Pulmonary artery endothelial cell (primary cell): ENCODE measurements around the gene NR0B1. TPM values are rescaled to one million over a fixed set of nuclear protein-coding genes. Genes with fewer than 3 reads are reported as not detected.
A peak's percentile ranks its signal among the peaks of the same experiment; 100 is the strongest.

Experiments used
- DNase-seq: peaks from one replicate; pipeline ENCODE4 v3.0.0-alpha.2; 2011; ENCODE audit warnings: low read depth, low spot score
- total RNA-seq: library from RNA; depleted of rRNA; stranded (reverse); fragments of >200 nt; gene quantifications from 2 replicates; pipeline ENCODE4 v1.2.3, GENCODE V29; 2014

NR0B1 gene
- not detected in 2 replicates for total RNA-seq

DNA sequence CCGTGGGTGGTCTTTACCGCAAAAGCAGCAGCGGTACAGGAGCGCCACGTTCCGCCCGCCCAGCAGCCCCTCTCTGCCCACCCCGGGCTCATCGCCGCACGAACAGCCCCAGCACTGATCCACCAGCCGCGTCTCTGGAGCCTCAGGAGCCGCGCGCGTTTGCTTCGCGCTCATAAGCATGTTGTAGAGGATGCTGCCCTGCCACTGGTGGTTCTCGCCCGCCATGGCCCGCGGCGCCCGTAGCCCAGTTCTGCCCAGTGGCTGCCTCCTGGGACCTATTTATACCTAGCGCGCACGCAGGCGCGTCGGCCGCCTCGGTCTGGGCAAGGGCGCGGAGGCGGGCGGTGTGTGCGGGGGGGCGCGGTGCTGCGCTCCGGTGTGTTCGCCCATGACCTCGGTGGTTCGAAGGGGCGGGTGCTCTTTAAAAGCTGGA, at the start of gene NR0B1:
TSS of gene NR0B1 (minus strand) at position 252 of the 433 bp plus-strand sequence. CDS start at position 225, 27 bp downstream.
- DNase-seq, result no peak

GRCh38 chrX:30349946-30350345, 40.8 kb upstream of the NR0B1 start:
- no peak for DNase-seq

- no peak for DNase-seq
Measured at GRCh38 chrX:30343206-30343605, 34.0 kb upstream of the NR0B1 start.

DNA sequence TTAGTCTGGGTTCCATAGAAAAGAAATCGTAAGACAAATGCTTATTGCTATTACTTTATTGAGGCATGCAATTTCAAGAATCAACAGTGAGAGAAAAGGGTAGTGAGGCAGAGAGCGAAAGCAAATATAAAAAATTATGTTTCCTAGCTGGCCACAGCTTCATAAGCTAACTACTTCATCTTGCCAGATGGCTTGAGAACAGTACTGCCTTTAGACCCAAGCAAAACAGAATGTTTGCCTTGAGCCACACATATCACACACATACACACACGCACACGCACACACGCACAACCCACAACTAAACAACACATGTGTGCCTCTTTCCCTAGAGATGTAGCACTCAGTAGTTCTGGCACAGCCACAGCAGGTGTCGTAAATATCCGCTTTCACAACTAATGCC, 31.6 kb upstream of the NR0B1 start:
- no peak for DNase-seq

DNA sequence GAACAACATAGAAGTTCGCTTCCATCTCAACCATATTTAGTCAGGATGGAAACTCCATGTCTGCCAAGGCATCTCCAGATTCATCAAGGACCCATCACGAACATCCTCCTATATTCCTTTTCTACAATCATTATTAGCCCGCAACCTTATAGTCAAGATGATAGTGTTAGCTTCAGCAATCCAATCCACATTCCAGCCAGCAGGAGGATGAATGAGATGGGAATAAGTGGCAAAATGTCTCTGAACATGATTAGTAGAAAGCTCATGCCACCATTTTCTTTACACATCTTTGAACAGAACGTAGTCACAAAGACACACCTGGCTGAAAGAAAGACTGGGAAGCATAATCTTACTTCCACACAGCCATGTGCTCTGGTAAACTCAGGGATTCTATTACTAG, 18.6 kb upstream of the NR0B1 start:
- no peak for DNase-seq

DNA sequence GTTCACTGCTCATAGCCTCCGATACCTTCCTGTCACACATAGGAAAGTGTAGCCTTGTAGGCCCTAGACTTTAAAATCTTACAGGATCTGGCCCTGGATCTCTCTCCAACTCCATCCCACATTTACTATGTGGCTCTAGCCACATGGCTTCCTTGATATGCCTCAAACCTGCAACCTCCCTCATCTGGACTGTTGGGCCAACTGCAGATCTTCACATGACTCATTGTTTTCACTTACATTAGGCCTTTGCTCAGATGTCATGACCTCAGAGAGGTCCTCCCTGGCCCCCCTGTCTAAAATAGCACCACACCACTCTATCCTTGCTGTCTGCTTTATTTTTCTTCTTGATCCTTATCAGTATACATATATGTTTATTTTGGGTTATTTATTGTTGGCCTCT, 8.1 kb upstream of the NR0B1 start:
- DNase-seq, result no peak

DNA sequence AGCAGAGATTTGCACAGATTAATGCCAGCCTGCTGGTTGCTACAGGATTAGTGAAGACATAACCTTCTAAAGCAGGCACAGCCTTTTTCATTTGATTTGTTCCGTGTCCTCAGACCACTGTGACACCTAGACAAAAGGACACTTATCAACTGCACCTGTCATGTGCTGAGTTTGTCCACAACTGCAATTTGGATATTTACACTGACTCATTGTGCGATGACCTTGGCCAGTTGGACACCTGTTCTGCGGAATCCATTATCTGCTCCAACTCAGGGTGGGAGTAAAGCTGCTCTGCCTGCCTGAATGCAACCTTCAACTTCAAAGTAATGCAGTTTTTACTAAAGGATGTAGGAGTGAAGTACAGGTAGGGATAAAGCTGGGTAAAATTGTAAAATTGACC, 4.1 kb upstream of the NR0B1 start:
- no peak for DNase-seq

DNA sequence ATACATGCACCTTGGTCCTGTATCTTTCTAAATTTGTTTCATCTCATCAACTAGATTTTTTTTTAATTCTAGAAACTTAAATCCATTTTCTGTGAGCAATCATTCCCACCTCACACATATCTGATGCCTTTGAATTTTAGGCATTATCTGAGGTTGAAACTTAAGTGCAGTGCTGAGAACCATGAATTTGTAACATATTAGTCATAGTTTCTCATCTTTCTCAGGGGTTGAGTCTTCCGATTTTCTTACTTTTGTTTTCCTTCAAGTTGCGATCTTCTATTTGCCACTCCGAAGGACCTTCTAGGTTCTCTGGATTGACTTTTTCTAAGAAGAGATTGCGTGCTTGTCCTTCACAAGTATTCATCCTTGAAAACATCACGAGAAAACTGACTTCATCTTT, 3.7 kb upstream of the NR0B1 start:
- no peak for DNase-seq

GRCh38 chrX:30310429-30311206, 1.4 kb upstream of the NR0B1 start:
- DNase-seq, result no peak

DNA sequence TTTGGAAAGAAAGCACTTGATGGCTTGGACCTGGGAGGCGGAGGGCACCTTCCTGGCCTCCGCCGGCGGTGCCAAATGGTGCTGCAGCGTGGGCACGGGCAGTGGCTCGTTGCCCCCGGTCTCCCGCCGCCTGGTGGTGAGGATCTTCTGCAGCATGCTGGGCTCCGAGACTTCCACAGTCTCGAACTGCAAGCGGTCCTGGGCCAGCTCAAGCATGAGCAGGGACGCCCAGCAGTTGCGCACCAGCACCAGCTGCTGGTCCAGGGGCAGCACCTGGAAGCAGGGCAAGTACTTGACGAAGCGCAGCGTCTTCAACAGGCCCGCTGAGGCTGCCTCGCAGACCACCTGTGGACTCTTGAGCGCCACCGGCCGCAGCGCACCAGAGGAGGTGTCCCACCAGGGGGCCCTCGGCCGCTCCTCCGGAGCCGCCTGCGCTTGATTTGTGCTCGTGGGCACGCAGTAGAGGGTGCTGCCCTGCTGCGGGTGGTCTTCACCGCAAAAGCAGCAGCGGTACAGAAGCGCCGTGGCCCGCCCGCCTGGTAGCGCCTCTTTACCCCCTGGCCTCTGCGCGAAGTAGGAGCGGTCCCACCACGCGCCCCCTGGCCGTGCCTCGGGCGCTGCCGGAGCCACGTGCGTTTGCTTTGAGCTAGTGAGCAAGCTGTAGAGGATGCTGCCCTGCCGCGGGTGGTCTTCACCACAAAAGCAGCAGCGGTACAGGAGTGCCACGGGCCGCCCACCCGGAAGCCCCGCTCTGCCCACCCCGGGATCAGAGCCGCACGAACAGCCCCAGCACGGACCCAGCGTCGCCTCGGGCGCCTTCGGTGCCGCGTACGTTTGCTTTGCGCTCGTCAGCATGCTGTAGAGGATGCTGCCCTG, 689 bp downstream of the NR0B1 start:
- no peak for DNase-seq

DNA sequence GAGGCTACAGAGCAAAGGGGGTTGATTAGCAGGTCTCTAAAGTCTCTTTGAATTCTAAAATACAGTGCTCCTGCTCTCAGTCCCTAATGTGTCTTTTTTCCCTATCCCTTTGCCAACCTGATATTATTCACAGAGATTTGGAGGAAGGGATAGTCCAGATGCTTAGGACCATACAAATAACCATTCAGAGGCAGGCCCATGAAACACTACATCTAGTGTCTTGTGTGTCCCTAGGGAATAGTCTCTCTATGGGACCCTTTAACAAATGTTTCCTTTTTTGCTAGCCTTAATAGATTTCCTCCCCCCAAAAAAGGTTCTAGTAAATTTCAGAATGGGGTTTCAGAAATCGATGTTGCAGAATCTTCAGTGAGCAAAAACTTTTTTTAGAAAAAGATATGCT, 1.7 kb downstream of the NR0B1 start:
- no peak for DNase-seq

- DNase-seq, result no peak
Measured at GRCh38 chrX:30304866-30305265, 4.3 kb downstream of the NR0B1 start.

DNA sequence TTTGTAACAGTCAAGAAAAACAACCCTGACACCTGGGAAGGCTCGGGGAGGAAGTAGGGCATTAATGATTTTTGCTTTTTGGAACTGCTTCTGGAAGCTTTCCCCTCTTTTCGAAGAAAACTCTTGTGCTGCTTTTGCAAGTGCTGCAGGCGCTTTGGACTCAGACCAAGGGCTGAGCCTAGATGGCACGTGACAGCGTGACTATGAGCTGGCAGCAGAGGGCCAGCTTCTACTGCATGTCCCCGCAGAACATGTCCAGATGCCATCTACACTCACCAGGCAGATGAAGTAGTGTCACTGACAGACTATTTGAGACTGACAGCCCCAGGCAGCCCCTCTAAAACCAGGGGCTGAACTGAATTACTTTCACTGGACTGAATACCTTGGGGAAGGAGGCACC, 6.2 kb downstream of the NR0B1 start:
- no peak for DNase-seq

DNA sequence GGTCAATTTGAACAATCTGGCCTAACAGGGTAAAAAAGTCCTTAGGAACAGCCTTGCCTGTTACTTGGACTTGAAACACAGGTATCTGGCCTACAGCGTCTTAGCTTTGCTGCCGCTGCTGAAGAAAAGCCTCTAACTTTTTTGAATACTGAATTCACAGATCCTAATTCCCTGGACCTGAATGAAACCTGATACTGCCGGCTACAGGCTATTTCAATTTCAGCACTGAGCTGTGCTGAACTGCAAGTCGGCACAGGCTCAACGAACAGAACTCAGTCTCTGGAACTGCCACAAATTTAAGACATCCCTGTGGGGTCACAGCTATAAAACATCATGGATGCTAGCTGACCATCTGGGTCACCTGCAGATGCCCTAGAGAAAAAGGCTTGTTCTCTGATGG, 7.2 kb downstream of the NR0B1 start:
- DNase-seq, result no peak

GRCh38 chrX:30301208-30301607, 8.0 kb downstream of the NR0B1 start:
- no peak for DNase-seq

- DNase-seq, result no peak
Measured at GRCh38 chrX:30296408-30297254, 12.6 kb downstream of the NR0B1 start.

DNA sequence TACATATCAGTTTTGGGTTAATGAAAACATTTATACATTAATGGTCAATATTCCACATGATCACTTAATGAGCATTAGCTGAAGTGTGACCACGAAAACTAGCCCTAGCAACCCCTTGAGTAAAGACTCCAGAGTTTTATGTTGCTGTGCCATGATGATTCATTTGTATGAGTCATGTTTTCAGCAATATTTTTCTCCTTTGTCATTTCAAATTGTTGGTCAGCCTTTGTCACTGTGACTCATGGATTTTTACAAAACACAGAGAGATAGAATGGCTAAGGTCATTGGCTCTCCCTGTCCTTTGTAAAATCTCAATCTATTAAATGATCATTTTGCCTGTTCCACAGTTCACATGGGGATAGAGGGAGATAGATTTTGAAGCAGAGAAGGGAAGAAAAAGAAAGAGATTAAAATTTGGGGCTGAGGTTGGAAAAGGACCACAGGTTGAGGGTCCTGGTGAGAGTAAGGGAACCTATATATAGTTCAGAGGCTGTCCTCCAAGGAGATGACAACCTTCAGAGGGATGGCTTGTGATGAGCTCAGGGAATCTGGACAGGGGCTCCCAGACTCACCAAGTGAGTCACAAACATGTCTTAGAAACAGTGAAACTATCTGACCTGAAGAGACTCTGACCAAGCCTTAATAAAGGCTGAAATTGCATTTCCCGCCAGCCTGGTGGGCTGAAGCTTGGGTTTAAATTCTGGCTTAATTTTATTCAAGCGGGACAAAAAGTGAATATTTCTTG, 25.6 kb downstream of the NR0B1 start:
- DNase-seq, result peak; percentile 74

DNA sequence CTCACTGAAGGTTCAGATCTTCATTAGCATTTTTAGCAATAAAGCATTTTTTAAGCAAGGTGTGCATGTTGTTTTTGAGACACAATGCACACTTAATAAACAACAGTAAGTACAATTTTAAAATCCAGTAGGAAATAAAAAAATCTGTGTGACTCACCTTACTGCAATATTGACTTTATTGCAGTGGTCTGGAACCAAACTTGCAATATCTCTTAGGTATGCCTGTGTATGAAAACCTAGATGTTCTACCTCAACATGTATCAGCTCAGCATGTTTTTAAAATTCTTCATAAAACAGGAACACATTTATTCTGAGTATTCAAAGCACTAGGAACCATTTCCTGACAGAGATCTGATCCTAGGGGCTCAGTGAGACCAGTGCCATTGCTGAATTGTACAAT, 26.7 kb downstream of the NR0B1 start:
- no peak for DNase-seq

DNA sequence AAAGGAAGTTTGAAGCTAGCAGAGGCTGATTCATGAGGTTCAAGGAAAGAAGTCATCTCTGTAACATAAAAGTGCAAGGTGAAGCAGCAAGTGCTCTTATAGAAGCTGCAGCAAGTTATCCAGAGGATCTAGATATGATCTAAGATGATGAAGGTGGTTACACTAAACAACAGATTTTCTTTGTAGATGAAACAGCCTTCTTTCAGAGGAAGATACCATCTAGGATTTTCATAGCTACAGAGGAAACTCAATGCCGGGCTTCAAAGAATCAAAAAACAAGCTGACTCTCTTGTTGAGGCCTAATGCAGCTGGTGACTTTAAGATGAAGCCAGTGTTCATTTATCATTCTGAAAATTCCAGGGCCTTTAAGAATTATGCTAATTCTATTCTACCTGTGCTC, 28.8 kb downstream of the NR0B1 start:
- no peak for DNase-seq

DNA sequence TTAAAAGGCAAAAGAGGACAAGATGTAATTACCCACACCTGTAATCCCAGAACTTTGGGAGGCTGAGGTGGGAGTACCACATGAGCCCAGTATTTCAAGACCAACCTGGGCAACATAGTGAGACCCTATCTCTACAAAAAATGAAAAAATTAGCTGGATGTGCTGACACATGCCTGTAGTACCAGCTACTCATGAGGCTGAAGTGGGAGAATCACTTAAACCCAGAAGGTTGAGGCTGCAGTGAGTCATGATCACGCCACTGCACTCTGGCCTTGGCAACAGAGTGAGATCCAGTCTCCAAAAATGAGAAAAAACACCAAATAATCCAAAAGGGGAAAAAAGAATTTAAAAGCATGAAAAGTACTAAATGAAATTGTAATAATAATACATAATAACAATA, 30.8 kb downstream of the NR0B1 start:
- DNase-seq, result no peak

DNA sequence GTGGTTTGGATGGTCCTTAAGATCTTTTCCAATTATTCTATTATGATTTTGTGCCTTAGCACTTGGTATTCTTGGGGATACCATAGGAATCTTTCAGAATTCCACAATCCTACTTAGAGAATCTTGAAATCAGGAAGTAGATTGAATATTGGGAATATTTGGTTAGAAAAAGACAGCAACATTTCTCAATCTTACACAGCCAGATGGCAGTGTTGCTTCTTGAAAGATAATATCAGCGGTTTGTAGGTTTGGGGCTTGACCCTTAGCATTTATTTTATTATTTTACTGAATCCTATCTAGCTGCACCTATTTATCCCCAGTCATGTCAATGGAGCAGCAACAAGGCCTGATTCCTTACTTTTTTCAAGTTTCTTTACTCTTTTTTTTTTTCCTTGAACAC, 33.7 kb downstream of the NR0B1 start:
- no peak for DNase-seq
